GM23248 (cell line): Measurements from ENCODE around the gene PTPRD. TPM values are rescaled to one million over a fixed set of nuclear protein-coding genes. Genes with fewer than 3 reads are reported as not detected.
"Not testable (repeated sequence)": the region's sequence is repeated elsewhere in the genome, so short reads cannot be mapped to it uniquely, and the experiment has no call there.

ENCODE experiments used
- DNase-seq: peaks from one replicate; pipeline ENCODE4 v3.0.0-alpha.2; 2015
- H2AFZ ChIP-seq: fragments of 200-600 bp; sonication (generic); 2 replicates; pipeline ENCODE4 v1.6.1; 2016; ENCODE audit warnings: antibody characterized with exemption
- H3F3A ChIP-seq: fragments of 200-600 bp; sonication (generic); 2 replicates; pipeline ENCODE4 v1.6.1; 2016; ENCODE audit warnings: mild to moderate bottlenecking, antibody characterized with exemption, mixed run types; ENCODE audit not compliant: insufficient read depth
- H3K27ac ChIP-seq: fragments of 200-600 bp; sonication (generic); 2 replicates; pipeline ENCODE4 v1.5.1; 2016; ENCODE audit warnings: mild to moderate bottlenecking
- H3K27me3 ChIP-seq: fragments of 200-600 bp; sonication (generic); replicated peaks from 2 replicates; pipeline ENCODE4 v1.6.1; 2016; ENCODE audit warnings: mild to moderate bottlenecking; ENCODE audit not compliant: insufficient read depth
- H3K36me3 ChIP-seq: fragments of 200-600 bp; sonication (generic); 2 replicates; pipeline ENCODE4 v1.6.1; 2016; ENCODE audit warnings: low read depth, mild to moderate bottlenecking
- H3K4me1 ChIP-seq: fragments of 200-600 bp; sonication (generic); 2 replicates; pipeline ENCODE4 v1.6.1; 2016; ENCODE audit warnings: mild to moderate bottlenecking; ENCODE audit not compliant: insufficient read depth
- H3K4me2 ChIP-seq: fragments of 200-600 bp; sonication (generic); one replicate; pipeline ENCODE4 v1.6.1; 2016; ENCODE audit warnings: mild to moderate bottlenecking; ENCODE audit not compliant: unreplicated experiment
- H3K4me3 ChIP-seq: fragments of 200-600 bp; sonication (generic); 2 replicates; pipeline ENCODE4 v1.5.1; 2016; ENCODE audit warnings: mild to moderate bottlenecking
- H3K79me2 ChIP-seq: fragments of 200-600 bp; sonication (generic); 2 replicates; pipeline ENCODE4 v1.6.1; 2016; ENCODE audit warnings: mild to moderate bottlenecking; ENCODE audit not compliant: insufficient read depth
- H3K9ac ChIP-seq: fragments of 200-600 bp; sonication (generic); 2 replicates; pipeline ENCODE4 v1.6.1; 2016; ENCODE audit warnings: mild to moderate bottlenecking
- H3K9me2 ChIP-seq: fragments of 200-600 bp; sonication (generic); 2 replicates; pipeline ENCODE4 v1.6.1; 2016; ENCODE audit warnings: mixed run types, mild to moderate bottlenecking, moderate library complexity; ENCODE audit not compliant: insufficient read depth
- H3K9me3 ChIP-seq: fragments of 200-600 bp; sonication (generic); one replicate; pipeline ENCODE4 v1.6.1; 2017; ENCODE audit warnings: low read depth
- H4K20me1 ChIP-seq: fragments of 200-600 bp; sonication (generic); 2 replicates; pipeline ENCODE4 v1.6.0; 2016; ENCODE audit not compliant: insufficient read depth
- EZH2 ChIP-seq: fragments of 200-600 bp; sonication (generic); IDR thresholded peaks from 2 replicates; pipeline ENCODE4 v1.6.1; 2018; ENCODE audit warnings: antibody characterized with exemption, mild to moderate bottlenecking; ENCODE audit not compliant: insufficient read depth, poor library complexity, severe bottlenecking
- EZH2phosphoT487 ChIP-seq: fragments of 200-600 bp; sonication (generic); IDR thresholded peaks from 2 replicates; pipeline ENCODE4 v1.6.1; 2018; ENCODE audit warnings: antibody characterized with exemption, moderate library complexity, mild to moderate bottlenecking, low read depth; ENCODE audit not compliant: insufficient read depth
- WGBS, 2 experiments: methylation state at CpG; one replicate each; pipeline ENCODE4 v1.1.6; 2015 to 2017; ENCODE audit warnings: low lambda C conversion rate in 2 of 2, low coverage in 1 of 2; ENCODE audit errors: missing lambda C conversion rate in 2 of 2; 5-methylcytosine and 5-hydroxymethylcytosine counted together
- in situ Hi-C: fragments of 300-500 bp; cut with MboI; formaldehyde crosslinking; loops from 2 replicates; pipeline ENCODE4 v1.15.0; 2020
- polyA plus RNA-seq: library from polyadenylated mRNA; unstranded; fragments of >200 nt; fragmentation: Nextera tagmentation; extraction: Ambion mirVana; gene quantifications from 2 replicates; pipeline ENCODE4 v1.2.1, GENCODE V29; 2016
- total RNA-seq: library from RNA; depleted of rRNA; stranded (reverse); fragments of >200 nt; shearing (Covaris generic); gene quantifications from 2 replicates; pipeline ENCODE4 v1.2.3, GENCODE V29; 2014

The PTPRD gene
- total and polyA plus RNA-seq, 2 experiments from 2014 or later, result 0.05 TPM; not detected in 1

DNA sequence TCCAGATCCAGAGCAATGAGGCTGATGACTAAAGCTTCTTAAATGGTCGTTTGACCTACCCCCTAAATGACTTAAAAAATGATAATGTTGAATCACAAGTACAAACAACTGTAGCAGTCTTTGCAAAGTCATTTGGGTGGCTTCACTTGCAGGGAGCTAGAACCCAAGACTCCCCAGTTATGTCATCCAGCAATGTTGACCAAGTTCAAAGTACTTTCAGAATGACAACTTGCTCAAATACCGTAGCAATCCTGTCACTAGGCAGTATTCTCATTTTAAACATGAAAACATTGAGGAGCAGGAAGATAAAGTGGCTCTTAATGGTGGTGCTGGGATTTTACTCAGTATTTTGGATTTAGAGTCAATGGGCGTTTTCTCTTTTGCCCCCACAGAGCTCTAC is 1596.2 kb downstream of the PTPRD start:
- H3K9me2 ChIP-seq, result no peaks in the 10 kb centered on the region
- no peaks in the 10 kb centered on the region for H3K27me3 ChIP-seq
- H3K27ac ChIP-seq, result no peak overlapping the region
- TF ChIP-seq EZH2, result no peak
- no peak for TF ChIP-seq EZH2phosphoT487
- no peak overlapping the region for H3K4me2 ChIP-seq
- H3K79me2 ChIP-seq, result no peaks in the 10 kb centered on the region
- H3F3A ChIP-seq, result no peaks in the 10 kb centered on the region
- no peak overlapping the region for H3K9ac ChIP-seq
- H3K9me3 ChIP-seq, result peaks cover 3% of the 10 kb centered on the region
- H3K4me1 ChIP-seq, result no peaks in the 10 kb centered on the region
- DNase-seq, result no peak
- H3K36me3 ChIP-seq, result no peaks in the 10 kb centered on the region
- 3 to 5% methylated on average over 3 of the region's 3 CpGs for WGBS, 2 experiments
- H4K20me1 ChIP-seq, result no peaks in the 10 kb centered on the region
- no peak overlapping the region for H3K4me3 ChIP-seq
- no peak overlapping the region for H2AFZ ChIP-seq
- in situ Hi-C loops, result no loop called here

DNA sequence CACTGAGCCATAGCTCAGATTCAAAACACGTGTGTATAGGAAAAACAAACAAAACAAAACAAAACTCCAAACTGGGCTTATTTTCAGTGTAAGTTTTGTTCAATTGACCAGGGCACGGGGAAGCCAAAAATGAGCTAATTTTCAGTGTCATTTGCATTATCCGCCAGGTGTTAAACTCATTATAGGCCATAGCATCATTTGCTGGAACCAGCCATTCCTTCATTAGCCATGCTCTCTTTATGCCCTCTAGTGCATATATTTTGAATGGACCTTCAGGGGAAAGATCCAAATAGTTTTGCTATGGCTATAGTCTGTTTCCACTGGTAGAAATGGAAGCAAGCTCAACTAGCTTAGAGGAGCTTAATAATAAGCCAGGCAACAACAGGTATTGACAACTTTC is 1608.0 kb downstream of the PTPRD start:
- H3K4me2 ChIP-seq, result no peak overlapping the region
- no peak overlapping the region for H3K4me3 ChIP-seq
- no peak overlapping the region for H3K27ac ChIP-seq
- no peaks in the 10 kb centered on the region for H3K4me1 ChIP-seq
- no peak overlapping the region for H3K9ac ChIP-seq
- no peaks in the 10 kb centered on the region for H3F3A ChIP-seq
- DNase-seq, result no peak
- in situ Hi-C loops, result no loop called here
- no peak overlapping the region for H2AFZ ChIP-seq
- no peaks in the 10 kb centered on the region for H3K9me2 ChIP-seq
- TF ChIP-seq EZH2phosphoT487 (no peak), EZH2 (no peak)
- H3K27me3 ChIP-seq, result no peaks in the 10 kb centered on the region
- no peaks in the 10 kb centered on the region for H4K20me1 ChIP-seq
- H3K36me3 ChIP-seq, result no peaks in the 10 kb centered on the region
- 6 to 8% methylated on average over 3 of the region's 3 CpGs for WGBS, 2 experiments
- no peaks in the 10 kb centered on the region for H3K79me2 ChIP-seq
- H3K9me3 ChIP-seq, result no peaks in the 10 kb centered on the region

DNA sequence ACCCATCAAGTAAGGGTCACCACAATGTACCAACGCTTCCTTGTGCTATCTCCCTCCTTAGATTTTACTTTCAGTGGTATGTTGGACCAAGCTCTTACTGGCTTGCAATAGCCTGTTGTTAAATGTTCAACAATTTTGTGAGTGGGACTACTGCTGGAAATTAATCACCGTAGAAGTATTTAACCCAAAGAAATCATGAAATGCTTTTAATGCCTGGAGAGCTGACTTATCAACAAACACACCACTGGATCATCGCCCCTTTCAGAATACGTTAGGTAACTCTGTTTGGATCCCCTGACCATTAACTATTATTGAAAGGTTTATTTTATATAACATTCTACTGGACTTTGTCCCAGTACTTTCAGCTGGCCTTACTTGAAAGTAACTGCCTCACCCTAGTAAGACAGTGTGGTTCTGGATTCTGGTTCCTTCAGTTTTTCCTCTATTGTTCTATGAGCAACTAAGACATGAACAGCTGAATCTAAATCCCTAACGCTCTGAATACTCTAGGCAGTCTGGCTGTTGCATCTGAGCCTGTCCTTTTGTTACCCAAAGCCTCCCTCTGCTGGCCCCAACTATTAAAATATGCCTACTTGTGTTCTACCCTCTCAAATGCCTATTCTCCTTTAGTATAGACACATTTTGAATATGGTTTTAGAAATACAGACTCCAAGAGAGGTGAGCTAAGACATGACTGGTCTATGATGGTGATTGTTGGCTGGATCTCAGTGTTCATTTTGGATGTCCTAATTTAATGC is 1609.8 kb downstream of the PTPRD start:
- in situ Hi-C loops, result no loop called here
- Histone ChIP-seq H3F3A (no peaks in the 10 kb centered on the region), H3K9me3 (no peaks in the 10 kb centered on the region), H3K79me2 (no peaks in the 10 kb centered on the region), H3K27ac (no peak overlapping the region), H3K4me1 (no peaks in the 10 kb centered on the region), H3K9ac (no peak overlapping the region), H4K20me1 (no peaks in the 10 kb centered on the region), H3K4me3 (no peak overlapping the region), H3K9me2 (no peaks in the 10 kb centered on the region), H2AFZ (no peak overlapping the region), H3K36me3 (no peaks in the 10 kb centered on the region), H3K27me3 (no peaks in the 10 kb centered on the region), H3K4me2 (no peak overlapping the region)
- DNase-seq, result no peak
- TF ChIP-seq EZH2 (no peak), EZH2phosphoT487 (no peak)
- 27 to 31% methylated on average over 5 of the region's 5 CpGs for WGBS, 2 experiments

DNA sequence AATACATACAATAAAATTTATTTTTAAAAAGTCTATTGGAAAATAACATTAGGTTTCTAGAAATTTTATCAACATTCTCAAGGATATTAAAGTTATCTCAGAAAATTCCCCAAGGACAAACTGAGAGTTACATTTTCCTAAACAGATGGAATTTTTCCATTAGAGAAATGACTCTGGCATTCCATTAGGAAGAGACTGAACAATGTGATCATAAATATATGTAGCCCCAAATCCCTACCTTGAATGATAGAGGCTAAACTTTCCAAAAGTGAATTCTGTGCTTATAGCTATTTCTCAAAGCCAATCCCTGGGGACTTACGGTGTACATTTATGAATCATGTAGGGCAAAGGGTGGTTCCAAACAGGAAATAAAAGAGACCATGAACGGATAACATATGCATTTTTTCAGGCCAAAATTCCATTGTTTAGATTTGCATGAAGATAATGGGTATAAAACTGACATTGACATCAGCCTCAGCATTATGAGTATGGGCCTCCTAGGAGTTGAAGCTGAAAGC is 1632.2 kb downstream of the PTPRD start:
- Histone ChIP-seq H3K4me1 (no peaks in the 10 kb centered on the region), H2AFZ (no peak overlapping the region), H3K9me3 (no peaks in the 10 kb centered on the region), H3K27ac (no peak overlapping the region), H3F3A (no peaks in the 10 kb centered on the region), H3K4me2 (no peak overlapping the region), H3K9me2 (no peaks in the 10 kb centered on the region), H3K27me3 (no peaks in the 10 kb centered on the region), H3K79me2 (no peaks in the 10 kb centered on the region), H3K4me3 (no peak overlapping the region), H3K36me3 (no peaks in the 10 kb centered on the region), H4K20me1 (no peaks in the 10 kb centered on the region), H3K9ac (no peak overlapping the region)
- in situ Hi-C loops, result no loop called here
- no peak for TF ChIP-seq EZH2
- TF ChIP-seq EZH2phosphoT487, result no peak
- no peak for DNase-seq
- WGBS, 2 experiments, result 19 to 20% methylated on average over 2 of the region's 2 CpGs

DNA sequence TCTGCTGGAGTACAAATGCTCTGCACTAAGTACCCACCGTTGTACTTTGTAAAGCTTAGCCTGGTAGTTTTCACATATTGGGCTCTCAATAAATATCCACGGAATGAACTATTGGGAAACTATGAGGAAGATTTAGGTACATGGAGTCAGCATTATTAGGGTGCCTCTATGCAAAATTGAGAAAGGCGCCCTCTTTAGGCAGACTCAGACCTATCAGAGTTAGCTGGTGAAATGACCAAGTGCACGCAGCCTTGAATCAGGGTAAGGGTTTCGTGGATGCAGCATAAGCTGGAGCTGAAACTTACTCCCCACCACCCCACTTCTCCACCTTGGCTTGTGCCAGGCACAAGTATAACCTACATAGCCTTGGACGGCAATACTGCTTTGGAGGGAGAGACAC is 1634.5 kb downstream of the PTPRD start:
- Histone ChIP-seq H3K79me2 (no peaks in the 10 kb centered on the region), H3K4me3 (no peak overlapping the region), H2AFZ (no peak overlapping the region), H3K27me3 (no peaks in the 10 kb centered on the region), H4K20me1 (no peaks in the 10 kb centered on the region), H3K9me2 (no peaks in the 10 kb centered on the region), H3K27ac (no peak overlapping the region), H3K4me1 (no peaks in the 10 kb centered on the region), H3K9ac (no peak overlapping the region), H3F3A (no peaks in the 10 kb centered on the region), H3K9me3 (no peaks in the 10 kb centered on the region), H3K4me2 (no peak overlapping the region), H3K36me3 (no peaks in the 10 kb centered on the region)
- no peak for DNase-seq
- TF ChIP-seq EZH2phosphoT487, result no peak
- TF ChIP-seq EZH2, result no peak
- in situ Hi-C loops, result no loop called here
- 35 to 43% methylated on average over 6 of the region's 6 CpGs for WGBS, 2 experiments

DNA sequence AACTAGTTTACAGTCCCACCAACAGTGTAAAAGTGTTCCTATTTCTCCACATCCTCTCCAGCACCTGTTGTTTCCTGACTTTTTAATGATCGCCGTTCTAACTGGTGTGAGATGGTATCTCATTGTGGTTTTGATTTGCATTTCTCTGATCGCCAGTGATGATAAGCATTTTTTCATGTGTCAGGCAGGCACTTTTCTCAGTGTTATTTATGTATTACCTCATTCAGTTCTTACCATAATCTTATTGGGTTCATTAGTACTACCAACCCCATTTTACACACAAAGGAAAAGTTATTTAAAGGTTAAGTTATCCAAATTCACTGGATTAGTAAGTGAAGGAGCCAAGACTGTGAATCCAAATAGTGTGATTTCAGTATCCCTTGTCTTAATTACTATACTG is 1644.5 kb downstream of the PTPRD start:
- H2AFZ ChIP-seq, H3K27me3 ChIP-seq, H4K20me1 ChIP-seq, H3K4me2 ChIP-seq, H3K4me1 ChIP-seq, H3K4me3 ChIP-seq, H3K9me3 ChIP-seq, H3K9ac ChIP-seq, in situ Hi-C loops, H3F3A ChIP-seq, H3K36me3 ChIP-seq, H3K27ac ChIP-seq, DNase-seq, H3K9me2 ChIP-seq, H3K79me2 ChIP-seq: not testable (repeated sequence)
- 4 to 14% methylated on average over 3 of the region's 3 CpGs for WGBS, 2 experiments
